CD14-positive monocyte (primary cell): ENCODE measurements around the gene PRODH2. TPM values are rescaled to one million over a fixed set of nuclear protein-coding genes. Genes with fewer than 3 reads are reported as not detected.

Experiments
- DNase-seq, 3 donors: peaks; one replicate each; pipeline ENCODE4 v3.0.0-alpha.2; 2011 to 2022
- H2AFZ ChIP-seq: 2 replicates; pipeline ENCODE4 v1.6.0; 2012; ENCODE audit warnings: mild to moderate bottlenecking, low read depth, low read length, inconsistent platforms; ENCODE audit not compliant: insufficient read depth, poor library complexity, severe bottlenecking
- H3K27ac ChIP-seq, 2 donors: 1 replicate in 1 of 2; 2 replicates in 1 of 2; pipeline ENCODE4 v1.5.1; 2012 to 2013; ENCODE audit warnings: low read length in 2 of 2, control low read depth in 1 of 2, inconsistent platforms in 1 of 2, low read depth in 1 of 2, mild to moderate bottlenecking in 1 of 2
- H3K27me3 ChIP-seq, 2 donors: one replicate each; pipeline versions ENCODE4 v1.6.0 to v1.6.1; 2011 to 2013; ENCODE audit warnings: low read length in 2 of 2; ENCODE audit not compliant: control insufficient read depth in 2 of 2, insufficient read depth in 2 of 2
- H3K36me3 ChIP-seq, 2 donors: replicated peaks in 1 of 2; 1 replicate in 1 of 2; 2 replicates in 1 of 2; pipeline versions ENCODE4 v1.5.1 to v1.6.1; 2012 to 2013; ENCODE audit warnings: low read length in 2 of 2, control low read depth in 1 of 2, inconsistent platforms in 1 of 2, mild to moderate bottlenecking in 1 of 2; ENCODE audit not compliant: insufficient read depth in 2 of 2, control insufficient read depth in 1 of 2
- H3K4me1 ChIP-seq, 2 donors: 1 replicate in 1 of 2; 2 replicates in 1 of 2; pipeline versions ENCODE4 v1.5.1 to v1.6.1; 2012 to 2013; ENCODE audit warnings: low read length in 2 of 2, control low read depth in 1 of 2, inconsistent platforms in 1 of 2, mild to moderate bottlenecking in 1 of 2, moderate library complexity in 1 of 2; ENCODE audit not compliant: insufficient read depth in 2 of 2, control insufficient read depth in 1 of 2
- H3K4me2 ChIP-seq: replicated peaks from 2 replicates; pipeline ENCODE3; 2012; ENCODE audit warnings: low read length, moderate library complexity, mild to moderate bottlenecking; ENCODE audit not compliant: poor library complexity, severe bottlenecking; ENCODE audit errors: extremely low read depth
- H3K4me3 ChIP-seq, 3 experiments: fragments of 200-600 bp in 1 of 3; sonication (generic) in 1 of 3; replicated peaks in 1 of 3; 1 replicate in 2 of 3; 2 replicates in 1 of 3; pipeline ENCODE4 v1.5.1; 2011 to 2013; ENCODE audit warnings: low read length in 3 of 3, mild to moderate bottlenecking in 3 of 3, control low read depth in 2 of 3, low read depth in 2 of 3, inconsistent platforms in 1 of 3, moderate library complexity in 1 of 3
- H3K79me2 ChIP-seq: 2 replicates; pipeline ENCODE4 v1.6.0; 2012; ENCODE audit warnings: mild to moderate bottlenecking, control low read depth, inconsistent platforms, low read length, moderate library complexity; ENCODE audit not compliant: insufficient read depth
- H3K9ac ChIP-seq: 2 replicates; pipeline ENCODE4 v1.6.0; 2017; ENCODE audit warnings: low read length, mild to moderate bottlenecking; ENCODE audit not compliant: insufficient read depth, poor library complexity, severe bottlenecking
- H3K9me3 ChIP-seq, 2 donors: replicated peaks in 1 of 2; 1 replicate in 1 of 2; 2 replicates in 1 of 2; pipeline versions ENCODE4 v1.5.1 to v1.6.1; 2012 to 2013; ENCODE audit warnings: low read length in 2 of 2, control low read depth in 1 of 2; ENCODE audit not compliant: control insufficient read depth in 1 of 2, insufficient read depth in 1 of 2
- H4K20me1 ChIP-seq: 2 replicates; pipeline ENCODE4 v1.6.0; 2012; ENCODE audit warnings: mild to moderate bottlenecking, low read length, control low read depth, moderate library complexity; ENCODE audit not compliant: insufficient read depth
- H3K27ac Mint-ChIP-seq, 7 donors: one replicate each; pipeline ENCODE4 v1.8.0; 2020; ENCODE audit warnings: mild to moderate bottlenecking in 7 of 7, mixed read lengths in 7 of 7, moderate library complexity in 6 of 7, inconsistent platforms in 2 of 7
- H3K27me3 Mint-ChIP-seq, 3 donors: one replicate each; pipeline ENCODE4 v1.8.0; 2021 to 2022; ENCODE audit warnings: low read depth in 3 of 3, mild to moderate bottlenecking in 3 of 3, mixed read lengths in 3 of 3, moderate library complexity in 3 of 3, inconsistent platforms in 1 of 3
- H3K36me3 Mint-ChIP-seq, 2 donors: one replicate each; pipeline ENCODE4 v1.8.0; 2020; ENCODE audit warnings: mixed read lengths in 2 of 2, inconsistent platforms in 1 of 2, mild to moderate bottlenecking in 1 of 2
- H3K4me1 Mint-ChIP-seq: one replicate; pipeline ENCODE4 v1.8.0; 2020; ENCODE audit warnings: mild to moderate bottlenecking, mixed read lengths
- H3K4me3 Mint-ChIP-seq, 2 donors: one replicate each; pipeline ENCODE4 v1.8.0; 2020; ENCODE audit warnings: mild to moderate bottlenecking in 2 of 2, mixed read lengths in 2 of 2, moderate library complexity in 1 of 2
- H3K9me3 Mint-ChIP-seq, 7 donors: one replicate each; pipeline ENCODE4 v1.8.0; 2020 to 2022; ENCODE audit warnings: mixed read lengths in 7 of 7, mild to moderate bottlenecking in 6 of 7, moderate library complexity in 6 of 7, inconsistent platforms in 2 of 7
- WGBS: methylation state at CpG from one replicate; pipeline ENCODE4 v1.1.5; 2013; ENCODE audit warnings: missing lambda C conversion rate; ENCODE audit not compliant: insufficient coverage; 5-methylcytosine and 5-hydroxymethylcytosine counted together
- intact Hi-C, 2 donors: fragments of 100-400 bp; cut with micrococcal nuclease; formaldehyde crosslinking; loops; one replicate each; pipeline versions ENCODE4 v1.15.0 to v1.15.1; 2023
- polyA plus RNA-seq, 3 donors: library from polyadenylated mRNA; depleted of rRNA in 1 of 3; unstranded in 2 of 3; stranded (reverse) in 1 of 3; fragments of 300-500 nt in 2 of 3; fragments of >200 nt in 1 of 3; fragmentation: Illumina TruSeq in 2 of 3; gene quantifications; 1 replicate in 2 of 3; 2 replicates in 1 of 3; pipeline ENCODE4 v1.2.3, GENCODE V29; 2012 to 2021
- TF ChIP-seq, protein P1 (sequence below): fragments of 200-600 bp; IDR thresholded peaks from one replicate; pipeline ENCODE4 v1.8.0; 2022; ENCODE audit warnings: antibody characterized with exemption, mild to moderate bottlenecking

The PRODH2 gene
- polyA plus RNA-seq, 3 donors = not detected

- Histone ChIP-seq H2AFZ (no peak overlapping the region), H3K27ac (no peak overlapping the region), H3K4me3 (no peak overlapping the region), H3K79me2 (peaks cover 10% of the 10 kb centered on the region), H4K20me1 (no peaks in the 10 kb centered on the region), H3K4me2 (no peak overlapping the region), H3K27me3 (no peaks in the 10 kb centered on the region), H3K9me3 (no peaks in the 10 kb centered on the region), H3K36me3 (peaks cover 26 to 47% of the 10 kb centered on the region in 2 donors), H3K9ac (no peak overlapping the region), H3K4me1 (peaks cover 0 to 2% of the 10 kb centered on the region in 2 donors)
- Mint-ChIP-seq H3K4me1 (peaks cover 5% of the 10 kb centered on the region), H3K4me3 (no peak overlapping the region), H3K27ac (peak overlapping the region in 3 of 7 donors; percentile 46 to 74 (median 70)), H3K9me3 (no peaks in the 10 kb centered on the region), H3K36me3 (peaks cover 40 to 69% of the 10 kb centered on the region in 2 donors), H3K27me3 (peaks cover 0 to 2% (median 0%) of the 10 kb centered on the region in 3 donors)
- no peak for DNase-seq
- TF ChIP-seq, protein P1, sequence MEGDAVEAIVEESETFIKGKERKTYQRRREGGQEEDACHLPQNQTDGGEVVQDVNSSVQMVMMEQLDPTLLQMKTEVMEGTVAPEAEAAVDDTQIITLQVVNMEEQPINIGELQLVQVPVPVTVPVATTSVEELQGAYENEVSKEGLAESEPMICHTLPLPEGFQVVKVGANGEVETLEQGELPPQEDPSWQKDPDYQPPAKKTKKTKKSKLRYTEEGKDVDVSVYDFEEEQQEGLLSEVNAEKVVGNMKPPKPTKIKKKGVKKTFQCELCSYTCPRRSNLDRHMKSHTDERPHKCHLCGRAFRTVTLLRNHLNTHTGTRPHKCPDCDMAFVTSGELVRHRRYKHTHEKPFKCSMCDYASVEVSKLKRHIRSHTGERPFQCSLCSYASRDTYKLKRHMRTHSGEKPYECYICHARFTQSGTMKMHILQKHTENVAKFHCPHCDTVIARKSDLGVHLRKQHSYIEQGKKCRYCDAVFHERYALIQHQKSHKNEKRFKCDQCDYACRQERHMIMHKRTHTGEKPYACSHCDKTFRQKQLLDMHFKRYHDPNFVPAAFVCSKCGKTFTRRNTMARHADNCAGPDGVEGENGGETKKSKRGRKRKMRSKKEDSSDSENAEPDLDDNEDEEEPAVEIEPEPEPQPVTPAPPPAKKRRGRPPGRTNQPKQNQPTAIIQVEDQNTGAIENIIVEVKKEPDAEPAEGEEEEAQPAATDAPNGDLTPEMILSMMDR = no peak
- intact Hi-C loops = no loop called here
- 98% methylated on average over 5 of the region's 9 CpGs for WGBS
These were observed 31.0 kb downstream of the PRODH2 start for GRCh38 chr19:35781650-35782049.

GRCh38 chr19:35780717-35781116, 31.9 kb downstream of the PRODH2 start:
- no peaks in the 10 kb centered on the region for H3K9me3 Mint-ChIP-seq
- no peaks in the 10 kb centered on the region for H3K9me3 ChIP-seq
- peaks cover 14% of the 10 kb centered on the region for H3K4me1 Mint-ChIP-seq
- DNase-seq = no peak
- H3K27me3 Mint-ChIP-seq = peaks cover 0 to 2% (median 0%) of the 10 kb centered on the region in 3 donors
- no peak overlapping the region for H3K9ac ChIP-seq
- no peak overlapping the region for H3K27ac ChIP-seq
- no peaks in the 10 kb centered on the region for H4K20me1 ChIP-seq
- peaks cover 6 to 12% of the 10 kb centered on the region in 2 donors for H3K4me1 ChIP-seq
- TF ChIP-seq, protein P1 = no peak
- no peaks in the 10 kb centered on the region for H3K27me3 ChIP-seq
- no peak overlapping the region for H3K4me3 Mint-ChIP-seq
- H2AFZ ChIP-seq = no peak overlapping the region
- WGBS = 98% methylated on average over 18 of the region's 20 CpGs
- intact Hi-C loops = no loop called here
- H3K36me3 ChIP-seq = peaks cover 26 to 40% of the 10 kb centered on the region in 2 donors
- no peak overlapping the region for H3K4me3 ChIP-seq
- no peak overlapping the region for H3K27ac Mint-ChIP-seq
- H3K4me2 ChIP-seq = no peak overlapping the region
- H3K79me2 ChIP-seq = peaks cover 19% of the 10 kb centered on the region
- peaks cover 35 to 62% of the 10 kb centered on the region in 2 donors for H3K36me3 Mint-ChIP-seq
